ENCODE data around the gene PAIP2.

PAIP2 gene

GRCh38 chr5:139341689-139342422, at the start of gene PAIP2:
Gene PAIP2, plus strand, starts transcription at chr5:139341854. Its CDS starts 21,931 bp downstream, at chr5:139363785.
- TF ChIP-seq CTCF (IDR thresholded peaks at IDR 0.05; ENCODE audit: low read depth, low read length, missing control alignments): peak; percentile 74
- peak within 1 kb of the TSS; percentile 97 for H3K4me3 ChIP-seq (replicated peaks; ENCODE audit: low read depth, low read length)
- DNase-seq (ENCODE audit: extremely low read depth, low read depth): peak; percentile 91

GRCh38 chr5:139293202-139293506, 48.5 kb upstream of the PAIP2 start:
- no peak for TF ChIP-seq CTCF (IDR thresholded peaks at IDR 0.05; ENCODE audit: low read depth, low read length, missing control alignments)
- no peak for DNase-seq (ENCODE audit: extremely low read depth, low read depth)
- H3K4me3 ChIP-seq (replicated peaks; ENCODE audit: low read depth, low read length): peak overlapping the region; percentile 80

GRCh38 chr5:139293507-139294373, 47.9 kb upstream of the PAIP2 start, which contains the start of gene MATR3:
Gene MATR3, plus strand, starts transcription at chr5:139293740. Its CDS starts 13,676 bp downstream, at chr5:139307416.
- no peak for TF ChIP-seq CTCF (IDR thresholded peaks at IDR 0.05; ENCODE audit: low read depth, low read length, missing control alignments)
- DNase-seq (ENCODE audit: extremely low read depth, low read depth): peak; percentile 75
- H3K4me3 ChIP-seq (replicated peaks; ENCODE audit: low read depth, low read length): peak within 1 kb of the TSS; percentile 80

GRCh38 chr5:139294374-139295165, 47.1 kb upstream of the PAIP2 start:
- TF ChIP-seq CTCF (IDR thresholded peaks at IDR 0.05; ENCODE audit: low read depth, low read length, missing control alignments): peak; percentile 32
- H3K4me3 ChIP-seq (replicated peaks; ENCODE audit: low read depth, low read length): peak overlapping the region; percentile 80
- no peak for DNase-seq (ENCODE audit: extremely low read depth, low read depth)

GRCh38 chr5:139295346-139296057, 46.2 kb upstream of the PAIP2 start:
- TF ChIP-seq CTCF (IDR thresholded peaks at IDR 0.05; ENCODE audit: low read depth, low read length, missing control alignments): no peak
- no peak for DNase-seq (ENCODE audit: extremely low read depth, low read depth)
- H3K4me3 ChIP-seq (replicated peaks; ENCODE audit: low read depth, low read length): peak overlapping the region; percentile 80

GRCh38 chr5:139296198-139296597, 45.5 kb upstream of the PAIP2 start:
- H3K4me3 ChIP-seq (replicated peaks; ENCODE audit: low read depth, low read length): peak overlapping the region; percentile 80
- DNase-seq (ENCODE audit: extremely low read depth, low read depth): no peak
- no peak for TF ChIP-seq CTCF (IDR thresholded peaks at IDR 0.05; ENCODE audit: low read depth, low read length, missing control alignments)

Data from HFF-Myc (cell line).